OCI-LY3 (cell line): ENCODE results near the gene MAGEB6.
"Not testable (repeated sequence)": the region's sequence is repeated elsewhere in the genome, so short reads cannot be mapped to it uniquely, and the experiment has no call there.

Source experiments
- H2AFZ ChIP-seq: fragments of 200-600, 300-600 bp; shearing (Covaris generic); 2 replicates; pipeline ENCODE4 v1.6.0; 2014; ENCODE audit warnings: antibody characterized with exemption, low read depth, low read length
- H3K27ac ChIP-seq: fragments of 200-600, 300-600 bp; sonication (generic); 2 replicates; pipeline ENCODE4 v1.5.1; 2014; ENCODE audit warnings: mild to moderate bottlenecking, low read length, moderate library complexity, mixed read lengths
- H3K27me3 ChIP-seq: fragments of 200-600, 300-600 bp; sonication (generic); 2 replicates; pipeline ENCODE4 v1.6.1; 2014; ENCODE audit warnings: low read depth, low read length, mixed read lengths
- H3K36me3 ChIP-seq: fragments of 200-600, 300-600 bp; sonication (generic); replicated peaks from 2 replicates; pipeline ENCODE3; 2014; ENCODE audit warnings: low read depth, low read length, mixed read lengths
- H3K4me1 ChIP-seq: fragments of 300-600, 200-600 bp; sonication (generic); 2 replicates; pipeline ENCODE4 v1.6.1; 2014; ENCODE audit warnings: low read length, mixed read lengths
- H3K4me2 ChIP-seq: fragments of 200-600, 300-600 bp; sonication (generic); 2 replicates; pipeline ENCODE4 v1.6.1; 2014; ENCODE audit warnings: low read length, mixed read lengths
- H3K4me3 ChIP-seq: fragments of 300-600, 200-600 bp; sonication (generic); 2 replicates; pipeline ENCODE4 v1.5.1; 2014; ENCODE audit warnings: antibody characterized with exemption, mild to moderate bottlenecking, low read length, moderate library complexity
- H3K79me2 ChIP-seq: fragments of 300-600, 200-600 bp; shearing (Covaris generic); 2 replicates; pipeline ENCODE4 v1.6.1; 2014; ENCODE audit warnings: mild to moderate bottlenecking, low read length, mixed read lengths
- H3K9ac ChIP-seq: fragments of 300-600, 200-600 bp; shearing (Covaris generic); 2 replicates; pipeline ENCODE4 v1.6.0; 2014; ENCODE audit warnings: mild to moderate bottlenecking, low read length, moderate library complexity
- H3K9me3 ChIP-seq: fragments of 200-600, 300-600 bp; shearing (Covaris generic); 2 replicates; pipeline ENCODE4 v1.6.1; 2014; ENCODE audit warnings: low read length, mixed read lengths; ENCODE audit not compliant: insufficient read depth
- H4K20me1 ChIP-seq: fragments of 200-600, 300-600 bp; sonication (generic); 2 replicates; pipeline ENCODE4 v1.6.1; 2016; ENCODE audit warnings: low read length, mixed read lengths; ENCODE audit not compliant: insufficient read depth
- CTCF ChIP-seq: fragments of 200-600, 300-600 bp; sonication (generic); IDR thresholded peaks from 2 replicates; pipeline ENCODE4 v1.5.1; 2014; ENCODE audit warnings: antibody characterized with exemption, low read length, low read depth
- EZH2phosphoT487 ChIP-seq: fragments of 200-600 bp; shearing (Covaris generic); IDR thresholded peaks from 2 replicates; pipeline ENCODE4 v1.6.1; 2018; ENCODE audit warnings: antibody characterized with exemption, mixed run types, low read depth

The MAGEB6 gene, protein sequence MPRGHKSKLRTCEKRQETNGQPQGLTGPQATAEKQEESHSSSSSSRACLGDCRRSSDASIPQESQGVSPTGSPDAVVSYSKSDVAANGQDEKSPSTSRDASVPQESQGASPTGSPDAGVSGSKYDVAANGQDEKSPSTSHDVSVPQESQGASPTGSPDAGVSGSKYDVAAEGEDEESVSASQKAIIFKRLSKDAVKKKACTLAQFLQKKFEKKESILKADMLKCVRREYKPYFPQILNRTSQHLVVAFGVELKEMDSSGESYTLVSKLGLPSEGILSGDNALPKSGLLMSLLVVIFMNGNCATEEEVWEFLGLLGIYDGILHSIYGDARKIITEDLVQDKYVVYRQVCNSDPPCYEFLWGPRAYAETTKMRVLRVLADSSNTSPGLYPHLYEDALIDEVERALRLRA

DNA sequence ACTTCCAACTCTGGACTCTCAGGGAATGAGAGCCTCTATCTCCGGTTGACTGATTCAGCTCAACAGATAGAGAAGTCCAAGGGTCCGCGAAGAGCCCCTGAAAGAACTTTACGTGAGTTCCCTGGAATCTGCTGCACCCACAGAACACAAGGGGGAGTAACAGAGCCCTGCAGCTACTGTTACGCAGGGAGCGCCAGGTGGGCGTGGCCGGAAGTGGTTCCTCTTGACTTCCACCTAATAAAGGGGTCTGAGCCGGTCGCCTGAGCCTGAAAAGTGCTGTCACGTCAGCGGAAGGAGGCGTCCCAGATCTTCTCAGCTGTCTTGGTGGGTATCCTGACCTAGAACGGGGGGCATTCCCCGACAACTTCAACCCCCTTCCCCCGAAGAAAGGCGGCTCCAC lies at the start of gene MAGEB6:
Gene MAGEB6, plus strand, starts transcription at position 237 of the 400 bp plus-strand sequence. CDS start 1,407 bp downstream, outside the sequence.
- Histone ChIP-seq H3K27me3 (no peaks in the 10 kb centered on the region), H3K9ac (no peak within 1 kb of the TSS), H3K4me2 (no peak within 1 kb of the TSS), H3K27ac (no peak within 1 kb of the TSS), H3K4me3 (no peak within 1 kb of the TSS), H4K20me1 (no peaks in the 10 kb centered on the region), H3K4me1 (no peaks in the 10 kb centered on the region), H3K9me3 (no peaks in the 10 kb centered on the region), H3K36me3 (no peaks in the 10 kb centered on the region), H2AFZ (no peak within 1 kb of the TSS), H3K79me2 (no peaks in the 10 kb centered on the region)
- TF ChIP-seq EZH2phosphoT487: no peak
- TF ChIP-seq CTCF: no peak

- no peak for TF ChIP-seq CTCF
- TF ChIP-seq EZH2phosphoT487: no peak
- Histone ChIP-seq H3K27ac (no peak overlapping the region), H3K9me3 (no peaks in the 10 kb centered on the region), H3K27me3 (no peaks in the 10 kb centered on the region), H3K36me3 (no peaks in the 10 kb centered on the region), H3K4me3 (no peak overlapping the region), H3K79me2 (no peaks in the 10 kb centered on the region), H3K4me2 (no peak overlapping the region), H4K20me1 (no peaks in the 10 kb centered on the region), H3K9ac (no peak overlapping the region), H3K4me1 (no peaks in the 10 kb centered on the region), H2AFZ (no peak overlapping the region)
Measured at GRCh38 chrX:26146024-26146423, 46.2 kb upstream of the MAGEB6 start.

GRCh38 chrX:26160301-26160700 lies 31.9 kb upstream of the MAGEB6 start, which contains the start of gene MAGEB6B:
TSS of gene MAGEB6B (plus strand) at chrX:26160601. CDS start at chrX:26160601, 0 bp downstream.
- H3K27me3 ChIP-seq: no peaks in the 10 kb centered on the region
- no peak for TF ChIP-seq EZH2phosphoT487
- no peak for TF ChIP-seq CTCF
- H3K4me3 ChIP-seq: no peak within 1 kb of the TSS
- H3K4me1 ChIP-seq: no peaks in the 10 kb centered on the region
- H2AFZ ChIP-seq: no peak within 1 kb of the TSS
- no peak within 1 kb of the TSS for H3K9ac ChIP-seq
- H3K4me2 ChIP-seq: no peak within 1 kb of the TSS
- no peaks in the 10 kb centered on the region for H3K36me3 ChIP-seq
- no peaks in the 10 kb centered on the region for H4K20me1 ChIP-seq
- H3K79me2 ChIP-seq: no peaks in the 10 kb centered on the region
- H3K27ac ChIP-seq: no peak within 1 kb of the TSS
- no peaks in the 10 kb centered on the region for H3K9me3 ChIP-seq

DNA sequence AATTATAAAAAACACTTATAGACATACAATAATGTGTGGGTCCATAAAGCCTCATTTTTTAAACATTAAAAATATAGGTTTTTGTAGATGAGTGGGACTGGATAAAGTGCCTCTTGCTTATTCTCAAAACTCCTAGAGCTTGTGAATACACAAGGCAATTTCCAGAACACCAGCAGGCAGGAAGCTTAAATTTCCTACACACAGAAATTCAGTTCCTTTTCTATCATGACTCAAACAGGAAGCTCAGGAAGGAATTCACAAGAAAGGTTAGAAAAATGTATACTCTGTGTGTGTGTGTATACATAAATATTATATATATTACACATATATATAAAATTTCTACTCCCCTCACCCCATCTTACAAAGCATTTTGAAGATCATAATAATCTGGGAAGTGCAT lies 11.3 kb downstream of the MAGEB6 start:
- H3K36me3 ChIP-seq: no peaks in the 10 kb centered on the region
- H3K4me3 ChIP-seq: no peak overlapping the region
- H4K20me1 ChIP-seq: no peaks in the 10 kb centered on the region
- no peak for TF ChIP-seq CTCF
- TF ChIP-seq EZH2phosphoT487: no peak
- H3K4me2 ChIP-seq: no peak overlapping the region
- H2AFZ ChIP-seq: no peak overlapping the region
- H3K9me3 ChIP-seq: no peaks in the 10 kb centered on the region
- no peaks in the 10 kb centered on the region for H3K4me1 ChIP-seq
- H3K9ac ChIP-seq: no peak overlapping the region
- no peaks in the 10 kb centered on the region for H3K79me2 ChIP-seq
- no peak overlapping the region for H3K27ac ChIP-seq
- H3K27me3 ChIP-seq: no peaks in the 10 kb centered on the region

DNA sequence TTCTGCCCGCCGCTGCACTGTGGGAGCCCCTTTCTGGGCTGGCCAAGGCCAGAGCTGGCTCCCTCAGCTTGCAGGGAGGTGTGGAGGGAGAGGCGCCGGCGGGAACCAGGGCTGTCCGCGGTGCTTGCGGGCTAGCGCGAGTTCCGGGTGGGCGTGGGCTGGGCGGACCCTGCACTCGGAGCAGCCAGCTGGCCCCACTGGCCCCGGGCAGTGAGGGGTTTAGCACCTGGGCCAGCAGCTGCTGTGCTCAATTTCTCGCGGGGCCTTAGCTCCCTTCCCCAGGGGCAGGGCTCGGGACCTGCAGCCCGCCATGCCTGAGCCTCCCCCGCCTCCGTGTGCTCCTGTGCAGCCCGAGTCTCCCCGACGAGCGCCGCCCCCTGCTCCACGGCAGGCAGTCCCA lies 12.5 kb downstream of the MAGEB6 start:
- H3K9me3 ChIP-seq, H3K4me1 ChIP-seq, H3K4me2 ChIP-seq, H3K9ac ChIP-seq, H3K79me2 ChIP-seq, H4K20me1 ChIP-seq, H3K27ac ChIP-seq, H3K4me3 ChIP-seq, H3K27me3 ChIP-seq, H2AFZ ChIP-seq, H3K36me3 ChIP-seq: not testable (repeated sequence)
